ENCODE data around the gene OBSCN. TPM values are rescaled to one million over a fixed set of nuclear protein-coding genes. Genes with fewer than 3 reads are reported as not detected.

OBSCN gene, protein sequence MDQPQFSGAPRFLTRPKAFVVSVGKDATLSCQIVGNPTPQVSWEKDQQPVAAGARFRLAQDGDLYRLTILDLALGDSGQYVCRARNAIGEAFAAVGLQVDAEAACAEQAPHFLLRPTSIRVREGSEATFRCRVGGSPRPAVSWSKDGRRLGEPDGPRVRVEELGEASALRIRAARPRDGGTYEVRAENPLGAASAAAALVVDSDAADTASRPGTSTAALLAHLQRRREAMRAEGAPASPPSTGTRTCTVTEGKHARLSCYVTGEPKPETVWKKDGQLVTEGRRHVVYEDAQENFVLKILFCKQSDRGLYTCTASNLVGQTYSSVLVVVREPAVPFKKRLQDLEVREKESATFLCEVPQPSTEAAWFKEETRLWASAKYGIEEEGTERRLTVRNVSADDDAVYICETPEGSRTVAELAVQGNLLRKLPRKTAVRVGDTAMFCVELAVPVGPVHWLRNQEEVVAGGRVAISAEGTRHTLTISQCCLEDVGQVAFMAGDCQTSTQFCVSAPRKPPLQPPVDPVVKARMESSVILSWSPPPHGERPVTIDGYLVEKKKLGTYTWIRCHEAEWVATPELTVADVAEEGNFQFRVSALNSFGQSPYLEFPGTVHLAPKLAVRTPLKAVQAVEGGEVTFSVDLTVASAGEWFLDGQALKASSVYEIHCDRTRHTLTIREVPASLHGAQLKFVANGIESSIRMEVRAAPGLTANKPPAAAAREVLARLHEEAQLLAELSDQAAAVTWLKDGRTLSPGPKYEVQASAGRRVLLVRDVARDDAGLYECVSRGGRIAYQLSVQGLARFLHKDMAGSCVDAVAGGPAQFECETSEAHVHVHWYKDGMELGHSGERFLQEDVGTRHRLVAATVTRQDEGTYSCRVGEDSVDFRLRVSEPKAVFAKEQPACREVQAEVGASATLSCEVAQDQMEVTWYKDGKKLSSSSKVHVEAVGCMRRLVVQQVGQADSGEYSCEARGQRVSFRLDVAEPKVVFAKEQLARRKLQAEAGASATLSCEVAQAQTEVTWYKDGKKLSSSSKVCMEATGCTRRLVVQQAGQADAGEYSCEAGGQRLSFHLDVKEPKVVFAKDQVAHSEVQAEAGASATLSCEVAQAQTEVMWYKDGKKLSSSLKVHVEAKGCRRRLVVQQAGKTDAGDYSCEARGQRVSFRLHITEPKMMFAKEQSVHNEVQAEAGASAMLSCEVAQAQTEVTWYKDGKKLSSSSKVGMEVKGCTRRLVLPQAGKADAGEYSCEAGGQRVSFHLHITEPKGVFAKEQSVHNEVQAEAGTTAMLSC (N-terminal part only)
- polyA plus RNA-seq (2012; ENCODE audit: insufficient read depth, insufficient read length, low read depth), result 8.8 TPM

DNA sequence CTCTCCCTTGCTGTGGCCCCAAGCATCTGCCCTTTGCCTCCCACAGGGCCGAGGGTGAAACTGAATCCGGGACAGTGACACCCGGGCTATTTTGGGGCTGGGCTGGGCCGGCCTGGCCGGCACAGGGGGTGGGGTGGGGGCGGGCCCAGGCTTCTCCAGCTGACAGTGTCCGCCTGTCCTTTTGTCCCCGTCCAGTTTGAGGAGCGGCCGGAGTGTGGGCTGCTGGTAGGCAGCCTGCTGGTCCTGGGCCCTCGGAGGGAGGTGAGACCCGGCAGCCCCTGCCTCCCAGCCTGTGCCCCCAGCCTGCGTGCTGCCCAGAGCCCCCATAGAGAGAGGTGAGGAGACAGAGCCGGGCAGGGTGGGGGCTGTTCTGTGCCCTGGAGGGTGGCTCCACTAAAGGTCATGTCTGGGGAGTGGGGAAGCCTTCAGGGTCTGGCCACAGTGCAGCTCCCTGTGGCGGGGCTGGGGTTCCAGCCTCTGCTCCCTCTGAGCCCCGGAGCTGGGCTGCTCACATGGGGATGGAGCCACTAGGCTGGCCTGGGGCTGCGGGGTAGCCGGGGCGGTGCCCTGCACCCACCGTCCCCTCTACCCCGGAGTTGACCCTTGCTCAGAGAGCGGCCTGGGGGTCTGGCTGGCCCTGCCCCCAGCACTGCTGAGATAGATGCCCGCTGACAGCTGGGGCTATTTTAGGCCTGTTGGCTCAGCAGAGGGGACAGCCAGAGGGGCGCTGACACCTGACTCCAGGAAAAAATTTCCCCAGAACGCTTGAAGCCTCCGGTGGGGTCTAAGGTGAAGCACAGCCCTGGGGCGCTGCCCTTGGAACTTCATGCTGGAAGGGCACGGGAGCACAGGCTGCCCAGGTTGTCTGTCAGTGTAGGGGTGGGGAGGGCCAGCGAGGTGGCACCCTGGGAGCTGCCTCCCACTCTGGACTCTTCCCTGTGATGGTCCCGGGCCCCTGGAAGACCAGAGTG lies at the start of gene OBSCN:
Gene OBSCN (plus strand): TSS at position 194 of the 971 bp plus-strand sequence. CDS start 3,740 bp downstream, outside the sequence.
- Histone ChIP-seq H3K4me3 (ENCODE audit: low read depth, low read length) (no peak within 1 kb of the TSS), H3K27me3 (no peaks in the 10 kb centered on the region), H3K36me3 (no peaks in the 10 kb centered on the region), H3K4me1 (no peaks in the 10 kb centered on the region), H3K9me3 (no peaks in the 10 kb centered on the region)
- DNase-seq, result no peak
- TF ChIP-seq, protein P1, sequence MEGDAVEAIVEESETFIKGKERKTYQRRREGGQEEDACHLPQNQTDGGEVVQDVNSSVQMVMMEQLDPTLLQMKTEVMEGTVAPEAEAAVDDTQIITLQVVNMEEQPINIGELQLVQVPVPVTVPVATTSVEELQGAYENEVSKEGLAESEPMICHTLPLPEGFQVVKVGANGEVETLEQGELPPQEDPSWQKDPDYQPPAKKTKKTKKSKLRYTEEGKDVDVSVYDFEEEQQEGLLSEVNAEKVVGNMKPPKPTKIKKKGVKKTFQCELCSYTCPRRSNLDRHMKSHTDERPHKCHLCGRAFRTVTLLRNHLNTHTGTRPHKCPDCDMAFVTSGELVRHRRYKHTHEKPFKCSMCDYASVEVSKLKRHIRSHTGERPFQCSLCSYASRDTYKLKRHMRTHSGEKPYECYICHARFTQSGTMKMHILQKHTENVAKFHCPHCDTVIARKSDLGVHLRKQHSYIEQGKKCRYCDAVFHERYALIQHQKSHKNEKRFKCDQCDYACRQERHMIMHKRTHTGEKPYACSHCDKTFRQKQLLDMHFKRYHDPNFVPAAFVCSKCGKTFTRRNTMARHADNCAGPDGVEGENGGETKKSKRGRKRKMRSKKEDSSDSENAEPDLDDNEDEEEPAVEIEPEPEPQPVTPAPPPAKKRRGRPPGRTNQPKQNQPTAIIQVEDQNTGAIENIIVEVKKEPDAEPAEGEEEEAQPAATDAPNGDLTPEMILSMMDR (IDR thresholded peaks at IDR 0.05; ENCODE audit: low read depth, low read length), result no peak

DNA sequence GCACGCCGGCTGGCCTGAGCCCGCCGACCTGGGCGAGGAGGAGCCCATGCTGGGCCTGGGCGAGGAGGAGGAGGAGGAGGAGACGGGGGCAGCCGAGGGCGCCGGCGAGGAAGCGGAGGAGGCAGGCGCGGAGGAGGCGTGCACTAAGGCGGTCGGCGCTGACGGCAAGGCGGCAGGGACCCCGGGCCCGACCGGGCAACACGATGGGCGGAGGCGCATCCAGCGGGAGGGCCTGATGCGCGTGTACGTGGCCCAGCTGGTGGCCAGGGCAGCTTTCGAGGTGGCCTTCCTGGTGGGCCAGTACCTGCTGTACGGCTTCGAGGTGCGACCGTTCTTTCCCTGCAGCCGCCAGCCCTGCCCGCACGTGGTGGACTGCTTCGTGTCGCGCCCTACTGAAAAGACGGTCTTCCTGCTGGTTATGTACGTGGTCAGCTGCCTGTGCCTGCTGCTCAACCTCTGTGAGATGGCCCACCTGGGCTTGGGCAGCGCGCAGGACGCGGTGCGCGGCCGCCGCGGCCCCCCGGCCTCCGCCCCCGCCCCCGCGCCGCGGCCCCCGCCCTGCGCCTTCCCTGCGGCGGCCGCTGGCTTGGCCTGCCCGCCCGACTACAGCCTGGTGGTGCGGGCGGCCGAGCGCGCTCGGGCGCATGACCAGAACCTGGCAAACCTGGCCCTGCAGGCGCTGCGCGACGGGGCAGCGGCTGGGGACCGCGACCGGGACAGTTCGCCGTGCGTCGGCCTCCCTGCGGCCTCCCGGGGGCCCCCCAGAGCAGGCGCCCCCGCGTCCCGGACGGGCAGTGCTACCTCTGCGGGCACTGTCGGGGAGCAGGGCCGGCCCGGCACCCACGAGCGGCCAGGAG lies 49.5 kb upstream of the OBSCN start:
- no peak for DNase-seq
- no peak overlapping the region for H3K4me3 ChIP-seq (ENCODE audit: low read depth, low read length)
- H3K36me3 ChIP-seq, result no peaks in the 10 kb centered on the region
- H3K9me3 ChIP-seq, result no peaks in the 10 kb centered on the region
- TF ChIP-seq, protein P1 (IDR thresholded peaks at IDR 0.05; ENCODE audit: low read depth, low read length), result no peak
- H3K4me1 ChIP-seq, result peaks cover 8% of the 10 kb centered on the region; the same call in 1 of the 2 replicates
- H3K27me3 ChIP-seq, result no peaks in the 10 kb centered on the region

DNA sequence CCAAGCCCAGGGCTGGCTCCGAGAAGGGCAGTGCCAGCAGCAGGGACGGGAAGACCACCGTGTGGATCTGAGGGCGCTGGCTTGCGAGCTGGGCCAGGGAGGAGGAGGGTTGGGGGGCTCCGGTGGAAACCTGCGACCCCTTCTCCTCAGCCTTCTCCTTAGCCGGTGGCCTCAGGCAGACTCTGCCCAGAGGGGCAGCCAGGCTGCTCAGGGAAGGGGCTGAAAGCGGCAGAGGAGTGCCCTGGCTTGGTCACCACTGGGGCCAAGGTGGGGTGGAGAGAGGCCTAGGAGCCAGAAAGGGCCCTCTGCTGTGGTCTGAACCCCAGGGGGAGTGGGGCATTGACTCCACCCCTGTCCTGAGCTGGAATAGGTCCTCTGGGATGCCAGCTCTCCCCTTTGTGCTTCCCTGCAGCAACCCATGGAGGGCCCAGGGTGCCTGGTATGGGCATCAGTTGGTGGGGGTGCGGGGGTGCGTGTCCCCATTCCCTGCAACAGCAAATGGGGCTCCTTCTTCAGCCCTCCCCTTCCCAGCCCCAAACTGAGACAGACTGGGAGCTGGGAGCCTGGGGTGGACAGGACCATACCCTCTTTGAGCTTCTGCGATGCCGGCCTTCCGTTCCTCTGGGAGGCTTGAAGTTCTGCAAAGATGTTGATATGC lies 48.7 kb upstream of the OBSCN start:
- TF ChIP-seq, protein P1 (IDR thresholded peaks at IDR 0.05; ENCODE audit: low read depth, low read length), result no peak
- Histone ChIP-seq H3K27me3 (no peaks in the 10 kb centered on the region), H3K4me3 (ENCODE audit: low read depth, low read length) (no peak overlapping the region), H3K36me3 (no peaks in the 10 kb centered on the region), H3K9me3 (no peaks in the 10 kb centered on the region), H3K4me1 (peaks cover 8% of the 10 kb centered on the region; the same call in 1 of the 2 replicates)
- no peak for DNase-seq

DNA sequence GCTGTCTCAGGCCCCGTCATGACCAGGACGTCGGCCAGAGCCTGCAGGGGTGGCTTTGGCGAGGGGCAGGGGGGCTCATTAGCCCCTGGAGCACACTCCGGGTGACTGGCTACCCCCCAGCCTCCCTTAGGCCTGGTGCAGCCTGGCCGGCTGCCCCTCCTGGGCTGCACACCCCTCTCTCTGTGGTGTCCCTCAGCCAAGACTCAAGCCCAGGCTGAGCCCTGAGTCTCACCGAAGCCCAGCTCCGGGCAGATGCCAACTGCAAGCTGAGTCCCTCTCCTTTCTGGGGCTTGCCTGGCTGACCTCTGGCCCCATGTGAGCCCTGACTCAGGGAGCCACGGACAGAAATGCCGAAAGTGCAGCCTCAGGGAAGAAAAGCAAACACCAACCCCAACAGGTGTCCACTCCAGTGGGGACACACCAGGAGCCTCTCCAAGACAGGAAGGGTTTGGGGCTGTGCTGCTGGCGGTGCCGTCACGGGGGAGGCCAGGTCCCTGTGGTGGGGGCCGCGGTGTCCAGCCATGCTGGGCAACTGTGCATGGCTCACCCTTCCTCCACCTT lies 47.6 kb upstream of the OBSCN start:
- TF ChIP-seq, protein P1 (IDR thresholded peaks at IDR 0.05; ENCODE audit: low read depth, low read length), result no peak
- no peaks in the 10 kb centered on the region for H3K9me3 ChIP-seq
- H3K4me1 ChIP-seq, result peaks cover 8% of the 10 kb centered on the region; the same call in 1 of the 2 replicates
- H3K36me3 ChIP-seq, result no peaks in the 10 kb centered on the region
- DNase-seq, result no peak
- H3K27me3 ChIP-seq, result no peaks in the 10 kb centered on the region
- H3K4me3 ChIP-seq (ENCODE audit: low read depth, low read length), result no peak overlapping the region
